H54 (cell line): ENCODE results near the gene CFAP100.

ENCODE experiments used
- DNase-seq: peaks from one replicate; pipeline ENCODE4 v3.0.0; 2011; ENCODE audit warnings: low spot score, mixed read lengths; ENCODE audit not compliant: insufficient read length
- FAIRE-seq: peaks from 3 replicates; lab custom pipeline; 2011; peaks lifted over from hg19 to GRCh38; lab: Jason Lieb, UNC
- POLR2A ChIP-seq: IDR thresholded peaks from 2 replicates; pipeline ENCODE4 v1.6.1; 2011; ENCODE audit warnings: low read depth, mild to moderate bottlenecking, low read length

Gene CFAP100

GRCh38 chr3:126422571-126423091, 27.9 kb downstream of the CFAP100 start:
- no peak for DNase-seq
- no peak for FAIRE-seq
- TF ChIP-seq POLR2A: no peak

GRCh38 chr3:126423191-126424038, 28.7 kb downstream of the CFAP100 start:
- TF ChIP-seq POLR2A: no peak
- DNase-seq (no peak), FAIRE-seq (no peak)

GRCh38 chr3:126424039-126424717, 29.5 kb downstream of the CFAP100 start:
- FAIRE-seq (no peak), DNase-seq (no peak)

GRCh38 chr3:126424751-126425150, 30.0 kb downstream of the CFAP100 start:
- FAIRE-seq: no peak
- no peak for TF ChIP-seq POLR2A
- no peak for DNase-seq

More at GRCh38 chr3:126424039-126424717, 29.5 kb downstream of the CFAP100 start:
- TF ChIP-seq POLR2A: no peak

GRCh38 chr3:126431103-126431534, 36.4 kb downstream of the CFAP100 start:
- DNase-seq (no peak), FAIRE-seq (no peak)
- no peak for TF ChIP-seq POLR2A

- DNase-seq (no peak), FAIRE-seq (no peak)
- no peak for TF ChIP-seq POLR2A
These were observed 37.8 kb downstream of the CFAP100 start for GRCh38 chr3:126432361-126433104.

GRCh38 chr3:126433105-126433430, 38.4 kb downstream of the CFAP100 start:
- DNase-seq (no peak), FAIRE-seq (no peak)
- TF ChIP-seq POLR2A: no peak

GRCh38 chr3:126433496-126434263, 39.0 kb downstream of the CFAP100 start:
- FAIRE-seq (no peak), DNase-seq (no peak)
- TF ChIP-seq POLR2A: no peak

- no peak for TF ChIP-seq POLR2A
- FAIRE-seq (no peak), DNase-seq (no peak)
These were observed 39.5 kb downstream of the CFAP100 start for GRCh38 chr3:126434264-126434590.

GRCh38 chr3:126434931-126435411, 40.3 kb downstream of the CFAP100 start:
- TF ChIP-seq POLR2A: no peak
- FAIRE-seq (no peak), DNase-seq (no peak)

- no peak for FAIRE-seq
These were observed 41.0 kb downstream of the CFAP100 start for GRCh38 chr3:126435456-126436315.

More at GRCh38 chr3:126435456-126436315, 41.0 kb downstream of the CFAP100 start:
- no peak for DNase-seq
- TF ChIP-seq POLR2A: no peak
